ENCODE data around the gene CNTNAP2.

GRCh38 chr7:147182874-147183273 lies 1066.3 kb downstream of the CNTNAP2 start:
- TF ChIP-seq, protein P1, sequence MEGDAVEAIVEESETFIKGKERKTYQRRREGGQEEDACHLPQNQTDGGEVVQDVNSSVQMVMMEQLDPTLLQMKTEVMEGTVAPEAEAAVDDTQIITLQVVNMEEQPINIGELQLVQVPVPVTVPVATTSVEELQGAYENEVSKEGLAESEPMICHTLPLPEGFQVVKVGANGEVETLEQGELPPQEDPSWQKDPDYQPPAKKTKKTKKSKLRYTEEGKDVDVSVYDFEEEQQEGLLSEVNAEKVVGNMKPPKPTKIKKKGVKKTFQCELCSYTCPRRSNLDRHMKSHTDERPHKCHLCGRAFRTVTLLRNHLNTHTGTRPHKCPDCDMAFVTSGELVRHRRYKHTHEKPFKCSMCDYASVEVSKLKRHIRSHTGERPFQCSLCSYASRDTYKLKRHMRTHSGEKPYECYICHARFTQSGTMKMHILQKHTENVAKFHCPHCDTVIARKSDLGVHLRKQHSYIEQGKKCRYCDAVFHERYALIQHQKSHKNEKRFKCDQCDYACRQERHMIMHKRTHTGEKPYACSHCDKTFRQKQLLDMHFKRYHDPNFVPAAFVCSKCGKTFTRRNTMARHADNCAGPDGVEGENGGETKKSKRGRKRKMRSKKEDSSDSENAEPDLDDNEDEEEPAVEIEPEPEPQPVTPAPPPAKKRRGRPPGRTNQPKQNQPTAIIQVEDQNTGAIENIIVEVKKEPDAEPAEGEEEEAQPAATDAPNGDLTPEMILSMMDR (IDR thresholded peaks at IDR 0.05; ENCODE audit: insufficient read depth, low read length, poor library complexity, severe bottlenecking) = no peak
- TF ChIP-seq EZH2phosphoT487 (conservative IDR thresholded peaks at IDR 0.05; ENCODE audit: low read length) = no peak
